Neural cell (in vitro differentiated cells): ENCODE data around the gene DAZL. TPM values are rescaled to one million over a fixed set of nuclear protein-coding genes. Genes with fewer than 3 reads are reported as not detected.

Experiments used
- H2AFZ ChIP-seq: fragments of 200-600, 300-800 bp; sonication (generic), shearing (Covaris generic); 2 replicates; pipeline ENCODE4 v1.6.0; 2014; ENCODE audit warnings: low read depth, mild to moderate bottlenecking, antibody characterized with exemption, low read length, moderate library complexity
- H3F3A ChIP-seq: fragments of 200-600 bp; shearing (Covaris generic); 2 replicates; pipeline ENCODE4 v1.6.1; 2016; ENCODE audit warnings: mild to moderate bottlenecking, moderate library complexity, mixed read lengths, antibody characterized with exemption, low read length; ENCODE audit not compliant: insufficient read depth, poor library complexity, severe bottlenecking
- H3K27ac ChIP-seq: fragments of 200-600, 300-800 bp; sonication (generic), shearing (Covaris generic); 2 replicates; pipeline ENCODE4 v1.5.1; 2014; ENCODE audit warnings: mild to moderate bottlenecking, low read length, moderate library complexity
- H3K27me3 ChIP-seq: fragments of 300-800, 200-600 bp; sonication (generic), shearing (Covaris generic); 2 replicates; pipeline ENCODE4 v1.6.0; 2014; ENCODE audit warnings: mild to moderate bottlenecking, low read depth, low read length, moderate library complexity; ENCODE audit not compliant: insufficient read depth
- H3K36me3 ChIP-seq: fragments of 300-800, 200-600 bp; sonication (generic), shearing (Covaris generic); 2 replicates; pipeline ENCODE4 v1.5.1; 2014; ENCODE audit warnings: mild to moderate bottlenecking, antibody characterized with exemption, low read length, moderate library complexity; ENCODE audit not compliant: insufficient read depth
- H3K4me2 ChIP-seq: fragments of 300-800, 200-600 bp; sonication (generic), shearing (Covaris generic); 2 replicates; pipeline ENCODE4 v1.6.0; 2014; ENCODE audit warnings: mild to moderate bottlenecking, low read length
- H3K4me3 ChIP-seq: fragments of 300-800, 200-600 bp; sonication (generic), shearing (Covaris generic); 2 replicates; pipeline ENCODE4 v1.5.1; 2014; ENCODE audit warnings: mild to moderate bottlenecking, low read length, moderate library complexity
- H3K79me2 ChIP-seq: fragments of 200-600 bp; shearing (Covaris generic); replicated peaks from 2 replicates; pipeline ENCODE4 v1.6.0; 2014; ENCODE audit warnings: mild to moderate bottlenecking, low read length, moderate library complexity; ENCODE audit not compliant: insufficient read depth
- H3K9ac ChIP-seq: fragments of 300-800, 200-600 bp; sonication (generic), shearing (Covaris generic); 2 replicates; pipeline ENCODE4 v1.6.1; 2016; ENCODE audit warnings: mild to moderate bottlenecking, low read length, mixed read lengths
- H3K9me2 ChIP-seq: fragments of 200-600 bp; shearing (Covaris generic); 2 replicates; pipeline ENCODE4 v1.6.1; 2016; ENCODE audit warnings: mild to moderate bottlenecking, low read length, mixed read lengths; ENCODE audit not compliant: insufficient read depth
- H3K9me3 ChIP-seq: fragments of 200-600, 300-800 bp; sonication (generic), shearing (Covaris generic); 2 replicates; pipeline ENCODE4 v1.6.1; 2016; ENCODE audit warnings: mild to moderate bottlenecking, mixed run types, low read length, moderate library complexity, mixed read lengths
- H4K20me1 ChIP-seq: fragments of 200-600 bp; shearing (Covaris generic); 2 replicates; pipeline ENCODE4 v1.6.1; 2016; ENCODE audit warnings: mild to moderate bottlenecking, mixed run types; ENCODE audit not compliant: insufficient read depth
- CTCF ChIP-seq: fragments of 450-650 bp; IDR thresholded peaks from 2 replicates; pipeline ENCODE4 v1.5.1; 2014; ENCODE audit warnings: antibody characterized with exemption, mild to moderate bottlenecking, moderate library complexity; ENCODE audit not compliant: poor library complexity, severe bottlenecking
- EP300 ChIP-seq: fragments of 450-650 bp; conservative IDR thresholded peaks from 2 replicates; pipeline ENCODE4 v1.6.1; 2014; ENCODE audit warnings: antibody characterized with exemption, mild to moderate bottlenecking, moderate library complexity; ENCODE audit not compliant: poor library complexity, severe bottlenecking
- EZH2 ChIP-seq: fragments of 200-600, 300-800 bp; shearing (Covaris generic), sonication (generic); IDR thresholded peaks from 2 replicates; pipeline ENCODE4 v1.6.1; 2014; ENCODE audit warnings: antibody characterized with exemption, low read length, borderline replicate concordance, mild to moderate bottlenecking; ENCODE audit not compliant: insufficient read depth, poor library complexity, severe bottlenecking
- MXI1 ChIP-seq: fragments of 450-650 bp; conservative IDR thresholded peaks from 2 replicates; pipeline ENCODE4 v1.6.1; 2014; ENCODE audit warnings: antibody characterized with exemption, mild to moderate bottlenecking; ENCODE audit not compliant: poor library complexity, severe bottlenecking
- POLR2AphosphoS5 ChIP-seq: IDR thresholded peaks from 2 replicates; pipeline ENCODE4 v1.6.1; 2012
- RAD21 ChIP-seq: fragments of 450-650 bp; conservative IDR thresholded peaks from 2 replicates; pipeline ENCODE4 v1.6.1; 2014; ENCODE audit warnings: antibody characterized with exemption, mild to moderate bottlenecking, moderate library complexity
- REST ChIP-seq: IDR thresholded peaks from 2 replicates; pipeline ENCODE4 v1.6.1; 2012; ENCODE audit warnings: borderline replicate concordance
- SMC3 ChIP-seq: fragments of 450-650 bp; conservative IDR thresholded peaks from 2 replicates; pipeline ENCODE4 v1.6.1; 2014; ENCODE audit warnings: antibody characterized with exemption, mild to moderate bottlenecking, moderate library complexity; ENCODE audit not compliant: poor library complexity
- TAF1 ChIP-seq: IDR thresholded peaks from 2 replicates; pipeline ENCODE4 v1.6.1; 2012; ENCODE audit warnings: low read depth
- polyA plus RNA-seq: library from polyadenylated mRNA; depleted of rRNA; stranded (reverse); fragments of >200 nt; gene quantifications from 2 replicates; pipeline ENCODE4 v1.2.3, GENCODE V29; 2014

The DAZL gene
- polyA plus RNA-seq, 1 donor from 2014 or later, result not detected

DNA sequence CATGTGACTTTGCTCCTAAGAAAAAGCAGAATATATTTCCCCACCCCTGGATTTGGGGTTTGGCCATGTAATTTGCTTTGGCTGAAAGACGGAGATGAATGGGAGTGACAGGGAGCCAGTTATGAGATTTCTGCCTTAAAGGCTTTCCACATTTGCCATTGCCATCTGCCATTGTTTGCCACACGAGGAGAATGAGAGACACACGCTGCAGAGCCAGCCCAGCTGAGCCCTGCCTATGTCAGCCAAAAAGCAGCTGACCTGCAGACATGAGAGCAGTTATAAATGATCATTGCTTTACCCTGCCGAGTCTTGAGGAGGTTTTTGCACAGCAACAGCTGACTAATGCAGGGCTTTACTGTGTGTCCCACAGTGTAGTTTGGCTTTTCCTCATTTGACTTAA lies 51.1 kb downstream of the DAZL start:
- no peaks in the 10 kb centered on the region for H3K79me2 ChIP-seq
- H3K9ac ChIP-seq, result no peak overlapping the region
- no peaks in the 10 kb centered on the region for H3F3A ChIP-seq
- H3K27ac ChIP-seq, result no peak overlapping the region
- TF ChIP-seq SMC3 (no peak), EP300 (no peak), CTCF (no peak), MXI1 (no peak), REST (no peak), TAF1 (no peak)
- H3K9me2 ChIP-seq, result no peaks in the 10 kb centered on the region
- H4K20me1 ChIP-seq, result no peaks in the 10 kb centered on the region
- H3K27me3 ChIP-seq, result no peaks in the 10 kb centered on the region
- no peak overlapping the region for H2AFZ ChIP-seq
- no peak overlapping the region for H3K4me3 ChIP-seq
- H3K4me2 ChIP-seq, result no peak overlapping the region
- H3K36me3 ChIP-seq, result no peaks in the 10 kb centered on the region
- no peaks in the 10 kb centered on the region for H3K9me3 ChIP-seq

GRCh38 chr3:16552757-16553156 lies 52.5 kb downstream of the DAZL start:
- no peak overlapping the region for H2AFZ ChIP-seq
- TF ChIP-seq RAD21, result no peak
- TF ChIP-seq SMC3, result no peak
- no peak for TF ChIP-seq TAF1
- TF ChIP-seq MXI1, result no peak
- no peak for TF ChIP-seq POLR2AphosphoS5
- TF ChIP-seq REST, result no peak
- no peak for TF ChIP-seq EZH2
- no peak for TF ChIP-seq EP300
- no peak for TF ChIP-seq CTCF
- H3K27ac ChIP-seq, result no peak overlapping the region

More at GRCh38 chr3:16552757-16553156, 52.5 kb downstream of the DAZL start:
- Histone ChIP-seq H3K79me2 (no peaks in the 10 kb centered on the region), H4K20me1 (no peaks in the 10 kb centered on the region), H3K9ac (no peak overlapping the region), H3K4me2 (no peak overlapping the region), H3K4me3 (no peak overlapping the region), H3K27me3 (no peaks in the 10 kb centered on the region), H3F3A (no peaks in the 10 kb centered on the region), H3K9me3 (no peaks in the 10 kb centered on the region), H3K36me3 (no peaks in the 10 kb centered on the region), H3K9me2 (no peaks in the 10 kb centered on the region)
